ENCODE data around the gene CFAP46.

GRCh38 chr10:132912713-132913558 lies 29.4 kb downstream of the CFAP46 start:
- TF ChIP-seq EZH2 (IDR thresholded peaks at IDR 0.05) (no peak), CTCF (IDR thresholded peaks at IDR 0.05) (no peak), EZH2phosphoT487 (IDR thresholded peaks at IDR 0.05) (no peak)
